GM12873 (cell line): ENCODE results near the gene SLC4A2.
A peak's percentile ranks its signal among the peaks of the same experiment; 100 is the strongest.

Source experiments
- CTCF ChIP-seq: IDR thresholded peaks from 2 replicates; pipeline ENCODE4 v1.5.1; 2012; ENCODE audit warnings: low read depth, mild to moderate bottlenecking, moderate library complexity, low read length, control low read depth; ENCODE audit not compliant: insufficient read depth; ENCODE audit errors: missing control alignments

SLC4A2 gene

GRCh38 chr7:151028131-151028947, 31.1 kb upstream of the SLC4A2 start, which contains the start of gene ABCB8:
Gene ABCB8, plus strand, starts transcription at chr7:151028450. Its CDS starts 66 bp downstream, at chr7:151028516.
- peak; percentile 39 for TF ChIP-seq CTCF

- TF ChIP-seq CTCF, result no peak
Measured at GRCh38 chr7:151028948-151029501, 30.4 kb upstream of the SLC4A2 start.

DNA sequence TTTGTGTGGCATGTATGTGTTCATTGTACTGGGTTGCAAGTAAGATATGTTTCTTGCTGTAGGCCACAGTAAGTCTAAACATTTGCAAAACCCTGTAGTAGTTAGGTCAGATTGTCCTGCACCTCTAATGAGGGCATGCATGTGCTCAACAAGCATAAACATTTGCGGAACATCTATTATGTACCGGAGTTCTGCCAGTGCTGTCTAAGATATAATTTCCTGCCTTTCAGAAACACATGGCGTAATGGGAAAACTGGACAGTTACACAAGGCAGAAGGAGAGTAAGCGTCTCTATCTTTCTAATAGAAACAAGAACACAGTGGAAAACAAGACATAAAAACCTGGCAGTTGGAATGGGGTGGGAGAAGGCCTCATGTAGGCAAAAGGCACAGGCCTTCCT, 28.4 kb upstream of the SLC4A2 start:
- no peak for TF ChIP-seq CTCF

DNA sequence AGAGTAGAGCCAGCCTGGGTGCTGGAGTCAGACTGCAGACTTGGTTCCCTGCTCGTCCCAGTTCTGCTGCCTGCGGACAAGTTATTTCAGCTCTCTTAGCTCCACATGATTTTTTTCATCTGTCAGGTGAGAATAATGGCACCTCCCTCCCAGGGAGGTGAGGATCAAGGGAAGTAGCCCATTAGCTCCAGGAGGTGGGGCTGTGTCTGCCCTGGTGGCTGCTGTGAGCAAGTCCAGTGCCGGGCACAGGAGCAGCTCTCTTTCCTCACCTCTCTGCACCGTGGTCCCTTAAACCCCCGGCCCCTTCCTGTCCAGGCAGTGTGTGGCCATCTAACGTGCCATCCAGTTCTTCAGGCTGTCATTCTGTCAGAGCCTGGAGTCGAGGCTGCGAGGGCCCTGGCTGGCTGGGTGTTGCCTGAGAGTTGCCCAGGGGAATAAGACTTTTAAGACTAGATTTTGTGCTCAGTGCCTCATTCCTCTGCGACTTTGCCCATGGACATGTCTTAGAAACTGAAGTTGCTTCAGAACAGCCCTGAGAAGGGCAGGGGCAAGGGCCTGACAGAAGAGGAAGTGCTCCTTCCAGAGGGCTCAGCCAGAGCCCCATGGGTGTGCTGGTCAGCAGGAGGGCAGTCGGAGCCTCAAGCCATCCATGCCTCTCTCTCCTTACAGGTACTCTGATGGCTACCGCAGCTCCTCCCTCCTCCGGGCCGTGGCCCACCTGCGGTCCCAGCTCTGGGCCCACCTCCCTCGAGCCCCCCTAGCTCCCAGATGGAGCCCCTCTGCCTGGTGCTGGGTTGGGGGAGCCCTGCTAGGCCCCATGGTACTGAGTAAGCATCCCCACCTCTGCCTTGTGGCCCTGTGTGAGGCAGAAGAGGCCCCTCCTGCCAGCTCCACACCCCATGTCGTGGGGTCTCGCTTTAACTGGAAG, 26.2 kb upstream of the SLC4A2 start:
- peak; percentile 8 for TF ChIP-seq CTCF

GRCh38 chr7:151033864-151034249, 25.5 kb upstream of the SLC4A2 start:
- TF ChIP-seq CTCF, result no peak

DNA sequence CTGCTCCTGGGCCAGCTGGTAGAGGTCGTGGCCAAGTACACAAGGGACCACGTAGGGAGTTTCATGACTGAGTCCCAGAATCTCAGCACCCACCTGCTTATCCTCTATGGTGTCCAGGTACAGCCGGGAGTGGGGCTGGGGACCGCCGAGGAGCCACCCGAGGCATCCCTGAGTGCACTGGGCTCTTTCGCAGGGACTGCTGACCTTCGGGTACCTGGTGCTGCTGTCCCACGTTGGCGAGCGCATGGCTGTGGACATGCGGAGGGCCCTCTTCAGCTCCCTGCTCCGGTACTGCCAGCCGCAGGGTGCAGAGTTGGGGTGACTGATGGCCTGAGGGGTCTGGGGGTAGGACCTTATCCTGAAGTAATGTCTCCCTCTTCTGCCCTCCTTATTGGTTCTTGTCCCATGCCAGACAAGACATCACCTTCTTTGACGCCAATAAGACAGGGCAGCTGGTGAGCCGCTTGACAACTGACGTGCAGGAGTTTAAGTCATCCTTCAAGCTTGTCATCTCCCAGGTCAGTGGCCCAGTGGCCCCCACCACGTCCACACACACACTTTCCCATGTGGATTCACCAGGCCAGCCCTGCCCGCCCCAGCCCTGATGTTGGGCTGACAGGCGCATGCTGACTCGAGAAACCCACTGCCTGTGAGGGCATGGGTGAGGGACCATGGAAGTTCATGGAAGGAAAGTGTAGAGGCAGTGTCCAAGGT, 24.9 kb upstream of the SLC4A2 start:
- TF ChIP-seq CTCF, result no peak
